Nephron progenitor cell (in vitro differentiated cells): Measurements from ENCODE around the gene ZSCAN10.
"Not testable (repeated sequence)": the region's sequence is repeated elsewhere in the genome, so short reads cannot be mapped to it uniquely, and the experiment has no call there.

Experiments
- DNase-seq: peaks from one replicate; pipeline ENCODE4 v3.0.0; 2021
- H3K27ac Mint-ChIP-seq: 2 replicates; pipeline ENCODE4 v1.8.0; 2021; ENCODE audit warnings: mild to moderate bottlenecking, moderate library complexity, mixed read lengths
- H3K27me3 Mint-ChIP-seq: 2 replicates; pipeline ENCODE4 v1.8.0; 2021; ENCODE audit warnings: mild to moderate bottlenecking, low read depth, mixed read lengths; ENCODE audit not compliant: poor library complexity
- H3K36me3 Mint-ChIP-seq: 2 replicates; pipeline ENCODE4 v1.8.0; 2021; ENCODE audit warnings: low read depth, mixed read lengths
- H3K4me1 Mint-ChIP-seq: 2 replicates; pipeline ENCODE4 v1.8.0; 2021; ENCODE audit warnings: mixed read lengths
- H3K4me3 Mint-ChIP-seq: 2 replicates; pipeline ENCODE4 v1.8.0; 2021; ENCODE audit warnings: mild to moderate bottlenecking, moderate library complexity, mixed read lengths
- H3K9me3 Mint-ChIP-seq: 2 replicates; pipeline ENCODE4 v1.8.0; 2021; ENCODE audit warnings: mild to moderate bottlenecking, moderate library complexity, mixed read lengths
- TF ChIP-seq, protein P1 (sequence below): fragments of 200-600 bp; sonication (generic); IDR thresholded peaks from 2 replicates; pipeline ENCODE4 v1.5.0; 2021; ENCODE audit warnings: antibody characterized with exemption

Gene ZSCAN10

DNA sequence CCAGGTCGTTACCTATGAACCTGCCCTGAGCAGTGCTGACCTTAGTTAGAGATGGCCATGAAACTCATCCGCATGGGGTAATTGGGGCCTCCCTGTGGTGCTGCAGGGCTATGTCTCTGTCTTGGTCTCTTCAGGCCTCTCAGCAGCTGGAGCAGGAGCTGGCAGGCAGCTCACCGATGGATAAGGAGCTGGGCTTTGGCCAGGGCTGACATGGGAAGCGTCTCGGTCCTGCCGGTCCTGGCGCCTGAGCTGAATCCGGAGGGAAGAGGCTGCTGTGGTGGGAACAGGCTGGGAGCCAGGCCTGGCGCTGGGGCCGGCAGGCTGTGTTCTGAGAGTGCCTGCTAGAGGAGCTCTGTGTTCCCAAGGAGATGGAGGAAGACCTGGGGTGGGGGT is 23.6 kb downstream of the ZSCAN10 start:
- Mint-ChIP-seq H3K4me1 (peaks cover 41% of the 10 kb centered on the region), H3K9me3 (no peaks in the 10 kb centered on the region), H3K36me3 (no peaks in the 10 kb centered on the region), H3K27me3 (peaks cover 24% of the 10 kb centered on the region), H3K27ac (no peak overlapping the region), H3K4me3 (no peak overlapping the region)
- TF ChIP-seq, protein P1, sequence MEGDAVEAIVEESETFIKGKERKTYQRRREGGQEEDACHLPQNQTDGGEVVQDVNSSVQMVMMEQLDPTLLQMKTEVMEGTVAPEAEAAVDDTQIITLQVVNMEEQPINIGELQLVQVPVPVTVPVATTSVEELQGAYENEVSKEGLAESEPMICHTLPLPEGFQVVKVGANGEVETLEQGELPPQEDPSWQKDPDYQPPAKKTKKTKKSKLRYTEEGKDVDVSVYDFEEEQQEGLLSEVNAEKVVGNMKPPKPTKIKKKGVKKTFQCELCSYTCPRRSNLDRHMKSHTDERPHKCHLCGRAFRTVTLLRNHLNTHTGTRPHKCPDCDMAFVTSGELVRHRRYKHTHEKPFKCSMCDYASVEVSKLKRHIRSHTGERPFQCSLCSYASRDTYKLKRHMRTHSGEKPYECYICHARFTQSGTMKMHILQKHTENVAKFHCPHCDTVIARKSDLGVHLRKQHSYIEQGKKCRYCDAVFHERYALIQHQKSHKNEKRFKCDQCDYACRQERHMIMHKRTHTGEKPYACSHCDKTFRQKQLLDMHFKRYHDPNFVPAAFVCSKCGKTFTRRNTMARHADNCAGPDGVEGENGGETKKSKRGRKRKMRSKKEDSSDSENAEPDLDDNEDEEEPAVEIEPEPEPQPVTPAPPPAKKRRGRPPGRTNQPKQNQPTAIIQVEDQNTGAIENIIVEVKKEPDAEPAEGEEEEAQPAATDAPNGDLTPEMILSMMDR, result no peak
- no peak for DNase-seq

DNA sequence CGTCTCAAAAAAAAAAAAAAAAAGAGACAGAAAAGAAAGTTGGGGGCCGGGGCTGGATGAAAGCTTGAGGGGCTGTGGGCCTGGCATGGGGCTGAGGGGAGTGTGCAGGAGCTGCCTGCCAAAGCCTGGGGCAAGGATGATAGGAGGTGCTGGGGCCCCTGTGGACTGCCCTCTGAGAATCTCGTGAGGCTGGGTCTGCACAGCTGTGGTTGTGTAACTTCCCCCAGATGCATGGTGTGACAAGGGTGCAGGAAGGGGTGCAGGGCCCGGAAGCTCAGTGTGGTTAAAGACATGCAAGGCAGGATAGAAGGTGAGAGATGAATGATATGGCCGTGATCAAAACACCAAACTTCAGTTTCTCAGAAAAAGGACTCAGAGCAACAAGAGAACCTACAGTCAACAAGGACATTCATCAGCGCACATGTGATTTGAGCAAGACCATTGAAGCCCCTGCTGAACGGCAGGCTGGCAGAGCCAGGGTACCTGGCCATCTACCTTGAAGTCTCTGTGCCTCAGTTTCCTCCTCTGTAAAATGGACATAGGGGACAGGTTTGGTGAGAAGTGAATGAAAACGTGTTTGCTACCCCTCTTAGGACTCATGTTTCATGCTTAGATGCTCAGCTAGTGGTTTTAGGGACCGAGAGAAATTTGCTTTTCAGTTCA is 24.1 kb downstream of the ZSCAN10 start:
- no peak for DNase-seq
- TF ChIP-seq, protein P1, result no peak
- H3K36me3 Mint-ChIP-seq, result no peaks in the 10 kb centered on the region
- no peaks in the 10 kb centered on the region for H3K9me3 Mint-ChIP-seq
- no peak overlapping the region for H3K27ac Mint-ChIP-seq
- no peak overlapping the region for H3K4me3 Mint-ChIP-seq
- peaks cover 41% of the 10 kb centered on the region for H3K4me1 Mint-ChIP-seq
- peaks cover 24% of the 10 kb centered on the region for H3K27me3 Mint-ChIP-seq

DNA sequence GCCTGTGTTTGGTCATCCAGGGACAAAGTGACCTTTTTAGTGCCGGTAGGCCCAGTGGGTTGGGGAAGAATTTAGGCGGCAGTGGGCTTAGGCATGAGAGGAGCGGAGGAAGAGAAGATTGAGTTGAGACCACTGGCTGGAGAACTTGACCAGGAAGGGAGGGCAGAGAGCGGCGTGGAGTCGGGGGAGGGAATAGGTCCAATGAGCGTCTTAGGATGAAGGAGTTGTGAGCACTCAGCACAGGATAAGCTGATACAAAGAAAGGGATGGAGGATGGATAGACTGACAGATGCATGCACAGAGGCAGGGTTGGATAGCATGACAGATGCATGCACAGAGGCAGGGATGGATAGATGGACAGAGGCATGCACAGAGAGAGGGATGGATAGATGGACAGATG is 25.6 kb downstream of the ZSCAN10 start:
- H3K4me1 Mint-ChIP-seq, result peaks cover 48% of the 10 kb centered on the region
- DNase-seq, result no peak
- H3K36me3 Mint-ChIP-seq, result no peaks in the 10 kb centered on the region
- no peak overlapping the region for H3K4me3 Mint-ChIP-seq
- TF ChIP-seq, protein P1, result no peak
- H3K9me3 Mint-ChIP-seq, result no peaks in the 10 kb centered on the region
- no peak overlapping the region for H3K27ac Mint-ChIP-seq
- H3K27me3 Mint-ChIP-seq, result peaks cover 22% of the 10 kb centered on the region

DNA sequence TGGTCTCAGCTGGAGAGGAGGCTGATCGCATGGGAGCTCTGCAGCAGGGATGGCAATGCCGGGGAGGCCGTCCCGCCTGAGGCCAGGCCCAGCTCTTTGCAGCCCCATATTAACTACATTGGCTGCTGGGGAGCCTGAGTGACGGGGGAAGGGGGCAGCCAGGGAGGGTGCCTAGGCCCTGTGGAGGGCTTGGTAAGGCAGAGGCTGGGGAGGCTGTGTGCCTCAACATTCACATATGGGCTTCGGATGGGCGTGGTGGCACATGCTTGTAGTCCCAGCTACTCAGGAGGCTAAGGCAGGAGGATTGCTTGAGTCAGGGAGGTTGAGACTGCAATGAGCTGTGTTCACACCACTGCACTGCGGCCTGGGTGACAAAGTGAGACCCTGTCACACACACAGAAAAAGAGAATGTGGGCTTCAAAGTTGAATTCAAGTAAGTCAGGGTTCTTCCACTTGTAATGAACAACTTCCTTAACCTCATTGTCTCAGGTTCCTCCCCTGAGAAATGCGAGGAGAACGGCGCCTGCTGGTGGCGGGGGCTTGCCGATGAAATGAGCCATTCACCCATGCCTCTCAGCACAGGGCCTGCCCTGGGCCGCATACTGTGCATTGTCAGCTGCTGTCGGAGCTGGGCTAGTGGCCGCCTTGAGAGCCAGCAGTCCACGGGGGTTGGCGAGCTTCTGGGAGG is 26.4 kb downstream of the ZSCAN10 start:
- not testable (repeated sequence) for H3K36me3 Mint-ChIP-seq, H3K9me3 Mint-ChIP-seq, H3K4me3 Mint-ChIP-seq, H3K27ac Mint-ChIP-seq, DNase-seq
- Mint-ChIP-seq H3K4me1 (peaks cover 48% of the 10 kb centered on the region), H3K27me3 (peaks cover 22% of the 10 kb centered on the region)

DNA sequence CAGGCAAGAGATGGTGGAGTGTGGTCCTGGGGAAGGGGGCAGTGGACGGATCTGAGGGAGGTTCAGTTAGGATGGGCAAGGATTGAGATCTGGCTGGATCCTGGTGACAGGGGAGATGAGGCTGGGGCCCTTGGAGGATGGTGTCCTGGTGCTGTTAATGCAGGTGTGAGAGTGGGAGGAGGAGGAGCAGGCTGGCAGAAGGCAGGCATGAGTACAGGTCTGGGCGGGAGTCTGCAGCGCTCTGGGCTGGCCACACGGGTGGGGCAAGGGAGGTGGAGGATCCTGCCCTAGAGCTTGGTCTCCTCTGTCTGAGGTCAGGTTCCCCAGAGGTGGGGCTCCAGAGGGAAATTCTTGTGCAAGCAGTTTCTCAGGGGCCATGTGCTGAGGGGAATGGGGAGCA is 26.9 kb downstream of the ZSCAN10 start:
- H3K4me1 Mint-ChIP-seq, result peaks cover 50% of the 10 kb centered on the region
- DNase-seq, result not testable (repeated sequence)

DNA sequence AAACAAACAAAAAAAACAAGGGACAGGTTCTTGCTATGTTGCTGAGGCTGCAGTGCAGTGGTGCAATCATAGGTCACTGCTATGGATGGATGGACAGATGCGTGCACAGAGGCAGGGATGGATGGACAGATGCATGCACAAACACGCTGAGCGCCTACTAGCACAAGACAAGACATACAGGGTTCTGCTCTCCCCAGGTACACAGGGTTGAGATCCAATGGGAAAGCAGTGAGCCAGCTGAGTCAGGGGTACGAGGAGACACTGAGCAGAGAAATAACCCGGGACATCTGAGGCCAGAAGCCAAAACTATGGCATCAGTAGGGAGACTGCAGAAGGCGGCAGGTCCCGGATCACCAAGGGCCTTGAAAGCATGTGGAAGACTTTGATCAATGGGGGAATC is 27.4 kb downstream of the ZSCAN10 start:
- no peaks in the 10 kb centered on the region for H3K36me3 Mint-ChIP-seq
- no peak for DNase-seq
- H3K9me3 Mint-ChIP-seq, result no peaks in the 10 kb centered on the region
- peaks cover 54% of the 10 kb centered on the region for H3K4me1 Mint-ChIP-seq
- TF ChIP-seq, protein P1, result no peak
- peak overlapping the region; percentile 24 for H3K27ac Mint-ChIP-seq
- H3K27me3 Mint-ChIP-seq, result peaks cover 20% of the 10 kb centered on the region
- H3K4me3 Mint-ChIP-seq, result no peak overlapping the region

More for the DNA sequence above, 26.9 kb downstream of the ZSCAN10 start:
- peaks cover 22% of the 10 kb centered on the region for H3K27me3 Mint-ChIP-seq
- not testable (repeated sequence) for H3K4me3 Mint-ChIP-seq, H3K36me3 Mint-ChIP-seq, H3K27ac Mint-ChIP-seq, H3K9me3 Mint-ChIP-seq
